ENCODE measurements around the gene KLF16.
A peak's percentile ranks its signal among the peaks of the same experiment; 100 is the strongest.

The KLF16 gene

GRCh38 chr19:1839658-1840540 lies 23.5 kb downstream of the KLF16 start:
- Mint-ChIP-seq H3K36me3 (ENCODE audit: low read depth) (peaks cover 50% of the 10 kb centered on the region), H3K9me3 (no peaks in the 10 kb centered on the region), H3K27me3 (no peaks in the 10 kb centered on the region), H3K27ac (peak overlapping the region; percentile 55), H3K4me1 (ENCODE audit: low read depth) (peaks cover 57% of the 10 kb centered on the region), H3K4me3 (no peak overlapping the region)
- no peak for DNase-seq

GRCh38 chr19:1837625-1838105 lies 25.7 kb downstream of the KLF16 start:
- Mint-ChIP-seq H3K27me3 (no peaks in the 10 kb centered on the region), H3K27ac (peak overlapping the region; percentile 29), H3K9me3 (no peaks in the 10 kb centered on the region), H3K4me1 (ENCODE audit: low read depth) (peaks cover 39% of the 10 kb centered on the region), H3K4me3 (no peak overlapping the region), H3K36me3 (ENCODE audit: low read depth) (peaks cover 44% of the 10 kb centered on the region)
- peak; percentile 82 for DNase-seq

- H3K27me3 Mint-ChIP-seq, result no peaks in the 10 kb centered on the region
- H3K27ac Mint-ChIP-seq, result no peak overlapping the region
- no peak overlapping the region for H3K4me3 Mint-ChIP-seq
- no peak for DNase-seq
- H3K9me3 Mint-ChIP-seq, result no peaks in the 10 kb centered on the region
- peaks cover 41% of the 10 kb centered on the region for H3K36me3 Mint-ChIP-seq (ENCODE audit: low read depth)
- peaks cover 36% of the 10 kb centered on the region for H3K4me1 Mint-ChIP-seq (ENCODE audit: low read depth)
Observed at GRCh38 chr19:1837222-1837565, 26.2 kb downstream of the KLF16 start.

- peak overlapping the region; percentile 81 for H3K27ac Mint-ChIP-seq
- peaks cover 42% of the 10 kb centered on the region for H3K36me3 Mint-ChIP-seq (ENCODE audit: low read depth)
- no peaks in the 10 kb centered on the region for H3K27me3 Mint-ChIP-seq
- H3K4me1 Mint-ChIP-seq (ENCODE audit: low read depth), result peaks cover 32% of the 10 kb centered on the region
- H3K9me3 Mint-ChIP-seq, result no peaks in the 10 kb centered on the region
- H3K4me3 Mint-ChIP-seq, result no peak overlapping the region
- DNase-seq, result no peak
Observed at GRCh38 chr19:1836458-1837221, 26.7 kb downstream of the KLF16 start.

- Mint-ChIP-seq H3K36me3 (ENCODE audit: low read depth) (peaks cover 47% of the 10 kb centered on the region), H3K4me1 (ENCODE audit: low read depth) (peaks cover 14% of the 10 kb centered on the region), H3K27ac (no peak overlapping the region), H3K27me3 (no peaks in the 10 kb centered on the region), H3K9me3 (no peaks in the 10 kb centered on the region), H3K4me3 (no peak overlapping the region)
- DNase-seq, result no peak
Observed at GRCh38 chr19:1833540-1833939, 29.8 kb downstream of the KLF16 start.

- Mint-ChIP-seq H3K36me3 (ENCODE audit: low read depth) (peaks cover 42% of the 10 kb centered on the region), H3K4me3 (no peak overlapping the region), H3K27ac (no peak overlapping the region), H3K4me1 (ENCODE audit: low read depth) (peaks cover 9% of the 10 kb centered on the region), H3K9me3 (no peaks in the 10 kb centered on the region), H3K27me3 (no peaks in the 10 kb centered on the region)
- DNase-seq, result no peak
Observed at GRCh38 chr19:1832046-1832663, 31.2 kb downstream of the KLF16 start.

GRCh38 chr19:1830978-1831377 lies 32.4 kb downstream of the KLF16 start:
- Mint-ChIP-seq H3K9me3 (no peaks in the 10 kb centered on the region), H3K4me1 (ENCODE audit: low read depth) (peaks cover 4% of the 10 kb centered on the region), H3K36me3 (ENCODE audit: low read depth) (peaks cover 40% of the 10 kb centered on the region), H3K27ac (no peak overlapping the region), H3K4me3 (no peak overlapping the region), H3K27me3 (no peaks in the 10 kb centered on the region)
- no peak for DNase-seq

GRCh38 chr19:1830568-1830967 lies 32.8 kb downstream of the KLF16 start:
- Mint-ChIP-seq H3K36me3 (ENCODE audit: low read depth) (peaks cover 41% of the 10 kb centered on the region), H3K9me3 (no peaks in the 10 kb centered on the region), H3K4me3 (no peak overlapping the region), H3K27me3 (no peaks in the 10 kb centered on the region), H3K27ac (no peak overlapping the region), H3K4me1 (ENCODE audit: low read depth) (peaks cover 4% of the 10 kb centered on the region)
- no peak for DNase-seq

GRCh38 chr19:1829958-1830357 lies 33.4 kb downstream of the KLF16 start:
- Mint-ChIP-seq H3K9me3 (no peaks in the 10 kb centered on the region), H3K36me3 (ENCODE audit: low read depth) (peaks cover 41% of the 10 kb centered on the region), H3K4me3 (no peak overlapping the region), H3K27me3 (no peaks in the 10 kb centered on the region), H3K27ac (peak overlapping the region; percentile 51), H3K4me1 (ENCODE audit: low read depth) (peaks cover 4% of the 10 kb centered on the region)
- no peak for DNase-seq

- Mint-ChIP-seq H3K4me3 (no peak overlapping the region), H3K27me3 (no peaks in the 10 kb centered on the region), H3K36me3 (ENCODE audit: low read depth) (peaks cover 47% of the 10 kb centered on the region), H3K27ac (no peak overlapping the region), H3K4me1 (ENCODE audit: low read depth) (peaks cover 4% of the 10 kb centered on the region), H3K9me3 (no peaks in the 10 kb centered on the region)
- no peak for DNase-seq
Observed at GRCh38 chr19:1828279-1829238, 34.8 kb downstream of the KLF16 start.

GRCh38 chr19:1827566-1828278 lies 35.7 kb downstream of the KLF16 start:
- Mint-ChIP-seq H3K36me3 (ENCODE audit: low read depth) (peaks cover 50% of the 10 kb centered on the region), H3K27ac (no peak overlapping the region), H3K4me3 (no peak overlapping the region), H3K4me1 (ENCODE audit: low read depth) (peaks cover 4% of the 10 kb centered on the region), H3K27me3 (no peaks in the 10 kb centered on the region), H3K9me3 (no peaks in the 10 kb centered on the region)
- DNase-seq, result no peak

GRCh38 chr19:1826557-1827521 lies 36.5 kb downstream of the KLF16 start:
- Mint-ChIP-seq H3K4me1 (ENCODE audit: low read depth) (peaks cover 4% of the 10 kb centered on the region), H3K27me3 (no peaks in the 10 kb centered on the region), H3K36me3 (ENCODE audit: low read depth) (peaks cover 55% of the 10 kb centered on the region), H3K9me3 (no peaks in the 10 kb centered on the region), H3K4me3 (no peak overlapping the region), H3K27ac (no peak overlapping the region)
- DNase-seq, result no peak

All from activated T-cell treated with anti-CD3 and anti-CD28 coated beads, Interleukin-2, amount 50 U/mL, for 24 hours (primary cell).